ENCODE data around the gene SPAG16. TPM values are rescaled to one million over a fixed set of nuclear protein-coding genes. Genes with fewer than 3 reads are reported as not detected.

Gene SPAG16
- total RNA-seq, 4 donors from 2014 or later = 34.1 to 59.3 (median 46.8) TPM

DNA sequence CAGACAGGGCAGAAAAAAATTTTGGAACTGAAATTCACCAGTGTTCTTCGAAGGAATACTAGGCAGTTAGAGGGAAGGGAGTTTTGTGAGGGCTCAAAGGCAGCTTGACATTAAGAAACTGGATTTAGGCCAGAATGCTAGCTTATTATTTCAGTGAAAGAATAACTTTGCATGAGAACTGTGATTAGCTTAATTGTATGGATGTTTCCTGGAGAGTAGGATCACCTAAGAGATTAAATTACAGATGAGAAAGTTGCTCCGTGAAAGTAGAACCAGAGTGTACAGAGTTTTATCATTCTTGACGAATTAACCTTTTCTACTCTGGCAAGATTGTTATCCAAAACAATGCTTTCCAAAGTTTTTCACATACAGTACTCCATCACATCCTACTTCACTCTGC is 6.2 kb downstream of the SPAG16 start:
- H3K4me3 ChIP-seq (replicated peaks in 1 of 3) = no peak overlapping the region
- intact Hi-C loops (cut with DNase I) = no loop called here
- no peak for TF ChIP-seq POLR2A (IDR thresholded peaks at IDR 0.05)
- TF ChIP-seq, protein P1, sequence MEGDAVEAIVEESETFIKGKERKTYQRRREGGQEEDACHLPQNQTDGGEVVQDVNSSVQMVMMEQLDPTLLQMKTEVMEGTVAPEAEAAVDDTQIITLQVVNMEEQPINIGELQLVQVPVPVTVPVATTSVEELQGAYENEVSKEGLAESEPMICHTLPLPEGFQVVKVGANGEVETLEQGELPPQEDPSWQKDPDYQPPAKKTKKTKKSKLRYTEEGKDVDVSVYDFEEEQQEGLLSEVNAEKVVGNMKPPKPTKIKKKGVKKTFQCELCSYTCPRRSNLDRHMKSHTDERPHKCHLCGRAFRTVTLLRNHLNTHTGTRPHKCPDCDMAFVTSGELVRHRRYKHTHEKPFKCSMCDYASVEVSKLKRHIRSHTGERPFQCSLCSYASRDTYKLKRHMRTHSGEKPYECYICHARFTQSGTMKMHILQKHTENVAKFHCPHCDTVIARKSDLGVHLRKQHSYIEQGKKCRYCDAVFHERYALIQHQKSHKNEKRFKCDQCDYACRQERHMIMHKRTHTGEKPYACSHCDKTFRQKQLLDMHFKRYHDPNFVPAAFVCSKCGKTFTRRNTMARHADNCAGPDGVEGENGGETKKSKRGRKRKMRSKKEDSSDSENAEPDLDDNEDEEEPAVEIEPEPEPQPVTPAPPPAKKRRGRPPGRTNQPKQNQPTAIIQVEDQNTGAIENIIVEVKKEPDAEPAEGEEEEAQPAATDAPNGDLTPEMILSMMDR (IDR thresholded peaks at IDR 0.05) = no peak
- WGBS, 2 donors = 79 to 85% methylated on average over 3 of the region's 3 CpGs
- H3K36me3 ChIP-seq = no peaks in the 10 kb centered on the region
- H3K9me3 ChIP-seq = no peaks in the 10 kb centered on the region
- peaks cover 0 to under 1% of the 10 kb centered on the region in 2 donors for H3K4me1 ChIP-seq
- H3K27me3 ChIP-seq = no peaks in the 10 kb centered on the region
- H3K27ac ChIP-seq = no peak overlapping the region
- DNase-seq = no peak

DNA sequence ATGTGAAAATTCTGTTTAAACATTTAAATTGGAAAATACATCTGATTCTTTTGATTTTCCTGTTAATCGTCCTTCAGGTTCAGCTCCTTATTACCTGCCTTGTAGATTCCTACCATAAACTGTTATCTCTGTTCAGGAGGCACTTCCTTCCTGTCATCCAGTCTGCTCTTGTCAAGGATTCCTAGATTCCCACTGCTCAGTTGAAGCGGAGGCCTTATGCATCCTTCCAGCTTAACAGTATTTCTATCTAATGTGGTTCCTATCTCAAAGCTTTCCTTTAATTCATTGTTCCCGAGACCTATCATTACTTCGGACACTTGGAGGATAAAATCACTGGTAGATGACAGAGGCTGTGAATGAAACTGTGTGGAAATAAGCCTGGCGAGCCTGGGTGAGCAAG is 12.0 kb downstream of the SPAG16 start:
- H3K4me1 ChIP-seq = no peaks in the 10 kb centered on the region
- no peak overlapping the region for H3K4me3 ChIP-seq (replicated peaks in 1 of 3)
- H3K27ac ChIP-seq = no peak overlapping the region
- H3K27me3 ChIP-seq = no peaks in the 10 kb centered on the region
- WGBS, 2 donors = 94 to 95% methylated on average over 5 of the region's 5 CpGs
- H3K36me3 ChIP-seq = no peaks in the 10 kb centered on the region
- no peak for TF ChIP-seq POLR2A (IDR thresholded peaks at IDR 0.05)
- TF ChIP-seq, protein P1 (IDR thresholded peaks at IDR 0.05) = no peak
- intact Hi-C loops (cut with DNase I) = no loop called here
- DNase-seq = no peak
- H3K9me3 ChIP-seq = no peaks in the 10 kb centered on the region

DNA sequence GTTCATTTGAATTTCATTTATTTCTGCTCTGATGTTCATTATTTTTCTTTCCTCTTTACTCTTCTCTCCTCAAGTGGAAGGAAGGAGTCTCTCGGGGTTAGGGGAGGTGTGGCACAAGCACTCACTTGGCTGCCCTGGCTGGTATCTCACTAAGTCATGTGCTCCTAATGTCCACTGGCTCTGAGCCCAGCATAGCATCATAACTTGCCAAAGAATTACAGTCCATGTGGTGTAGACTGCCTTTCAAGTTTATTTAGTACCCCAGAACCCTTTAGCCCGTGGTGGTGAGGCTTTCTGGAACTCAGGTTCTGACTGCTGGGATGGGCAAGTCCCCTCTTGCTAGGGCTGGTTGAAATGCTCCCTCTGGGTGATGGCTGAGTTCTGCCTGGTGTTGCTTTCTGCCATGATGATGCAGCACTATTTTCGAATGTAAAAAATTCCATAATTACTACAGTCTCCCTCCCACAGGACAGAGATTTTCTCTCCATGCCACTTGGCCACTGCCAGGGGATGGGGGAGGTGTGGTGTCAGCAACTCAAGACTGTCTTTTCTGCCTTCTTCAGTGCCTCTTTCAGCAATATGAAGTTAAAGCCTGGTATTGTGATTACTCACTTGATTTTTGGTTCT is 22.2 kb downstream of the SPAG16 start:
- intact Hi-C loops (cut with DNase I) = no loop called here
- no peak overlapping the region for H3K27ac ChIP-seq
- peak; percentile 57 to 71 for DNase-seq
- no peak overlapping the region for H3K4me3 ChIP-seq (replicated peaks in 1 of 3)
- TF ChIP-seq, protein P1 (IDR thresholded peaks at IDR 0.05) = no peak
- no peak for TF ChIP-seq POLR2A (IDR thresholded peaks at IDR 0.05)
- H3K36me3 ChIP-seq = peaks cover 7 to 12% of the 10 kb centered on the region in 2 donors
- WGBS, 2 donors = 36 to 56% methylated on average over 3 of the region's 3 CpGs
- H3K9me3 ChIP-seq = no peaks in the 10 kb centered on the region
- no peaks in the 10 kb centered on the region for H3K27me3 ChIP-seq
- H3K4me1 ChIP-seq = peaks cover 0 to 6% of the 10 kb centered on the region in 2 donors

DNA sequence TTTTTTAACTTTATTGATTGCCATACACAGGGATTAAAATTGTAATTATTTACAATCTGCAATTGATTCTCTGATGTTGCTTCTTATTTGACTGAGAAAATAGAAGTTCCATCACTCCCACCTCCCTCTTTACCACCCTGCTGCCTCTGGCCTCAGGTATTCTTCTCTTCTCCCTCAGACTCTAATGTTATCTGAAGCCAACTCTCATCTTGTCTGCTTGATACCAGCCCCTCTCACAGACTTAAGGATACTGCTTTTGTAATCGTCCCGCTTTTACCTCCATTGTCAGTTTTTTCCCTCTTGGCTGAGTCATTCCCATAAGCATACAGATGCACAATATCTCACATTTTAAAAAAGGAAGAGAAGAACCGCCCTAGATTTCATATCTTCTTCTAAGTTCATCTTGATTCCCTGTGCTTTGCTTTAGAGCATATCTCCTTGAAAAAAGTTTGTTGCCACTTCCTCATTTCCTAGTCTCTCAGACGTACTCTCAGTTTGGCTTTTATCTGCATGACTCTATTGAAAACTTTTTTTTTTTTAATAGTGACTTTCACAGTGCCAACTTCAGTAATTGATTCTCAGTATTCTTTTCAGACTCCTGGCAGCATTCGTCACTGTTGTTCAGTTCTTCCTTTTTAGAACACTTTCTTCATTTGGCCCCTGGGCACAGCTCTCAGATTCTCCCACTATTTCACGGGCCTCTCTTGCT is 31.1 kb downstream of the SPAG16 start:
- intact Hi-C loops (cut with DNase I) = no loop called here
- DNase-seq = no peak
- H3K9me3 ChIP-seq = no peaks in the 10 kb centered on the region
- no peak overlapping the region for H3K27ac ChIP-seq
- TF ChIP-seq POLR2A (IDR thresholded peaks at IDR 0.05) = no peak
- TF ChIP-seq, protein P1 (IDR thresholded peaks at IDR 0.05) = no peak
- 87 to 91% methylated on average over 6 of the region's 6 CpGs for WGBS, 2 donors
- H3K4me1 ChIP-seq = no peaks in the 10 kb centered on the region
- H3K4me3 ChIP-seq (replicated peaks in 1 of 3) = no peak overlapping the region
- H3K36me3 ChIP-seq = peaks cover 0 to 2% of the 10 kb centered on the region in 2 donors
- H3K27me3 ChIP-seq = no peaks in the 10 kb centered on the region
